Mammary epithelial cell (primary cell): ENCODE data around the gene C10orf71.

Source experiments
- EZH2 ChIP-seq: IDR thresholded peaks from 2 replicates; pipeline ENCODE4 v1.6.1; 2012; ENCODE audit warnings: low read length, inconsistent platforms, borderline replicate concordance
- TF ChIP-seq, protein P1 (sequence below), 2 donors: IDR thresholded peaks in 1 of 2; conservative IDR thresholded peaks in 1 of 2; 2 replicates each; pipeline ENCODE4 v1.5.1; 2011 to 2012; ENCODE audit warnings: inconsistent platforms in 2 of 2, low read length in 2 of 2, mild to moderate bottlenecking in 2 of 2, control low read depth in 1 of 2, low read depth in 1 of 2; ENCODE audit not compliant: insufficient read depth in 1 of 2; ENCODE audit errors: extremely low read depth in 1 of 2

DNA sequence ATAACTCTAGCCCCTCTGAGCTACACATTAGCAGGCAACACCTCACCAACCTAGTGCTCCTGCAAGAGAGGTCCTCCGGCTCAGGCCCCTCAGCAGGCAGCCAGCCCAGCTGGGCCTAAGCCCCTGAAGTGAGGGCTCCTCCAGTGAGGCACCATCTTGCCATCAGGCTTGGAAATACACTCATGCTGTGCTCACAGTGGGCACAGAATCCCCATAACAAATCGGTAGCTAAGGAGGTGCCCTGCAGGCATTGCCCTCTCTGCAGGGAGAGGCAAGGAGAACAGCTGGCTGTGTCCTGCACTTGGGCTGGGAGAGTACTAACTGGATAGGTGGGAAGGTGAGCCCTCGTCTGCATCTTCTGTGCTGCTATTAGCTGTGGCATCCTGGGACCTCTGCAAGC is 3.7 kb upstream of the C10orf71 start:
- TF ChIP-seq, protein P1, sequence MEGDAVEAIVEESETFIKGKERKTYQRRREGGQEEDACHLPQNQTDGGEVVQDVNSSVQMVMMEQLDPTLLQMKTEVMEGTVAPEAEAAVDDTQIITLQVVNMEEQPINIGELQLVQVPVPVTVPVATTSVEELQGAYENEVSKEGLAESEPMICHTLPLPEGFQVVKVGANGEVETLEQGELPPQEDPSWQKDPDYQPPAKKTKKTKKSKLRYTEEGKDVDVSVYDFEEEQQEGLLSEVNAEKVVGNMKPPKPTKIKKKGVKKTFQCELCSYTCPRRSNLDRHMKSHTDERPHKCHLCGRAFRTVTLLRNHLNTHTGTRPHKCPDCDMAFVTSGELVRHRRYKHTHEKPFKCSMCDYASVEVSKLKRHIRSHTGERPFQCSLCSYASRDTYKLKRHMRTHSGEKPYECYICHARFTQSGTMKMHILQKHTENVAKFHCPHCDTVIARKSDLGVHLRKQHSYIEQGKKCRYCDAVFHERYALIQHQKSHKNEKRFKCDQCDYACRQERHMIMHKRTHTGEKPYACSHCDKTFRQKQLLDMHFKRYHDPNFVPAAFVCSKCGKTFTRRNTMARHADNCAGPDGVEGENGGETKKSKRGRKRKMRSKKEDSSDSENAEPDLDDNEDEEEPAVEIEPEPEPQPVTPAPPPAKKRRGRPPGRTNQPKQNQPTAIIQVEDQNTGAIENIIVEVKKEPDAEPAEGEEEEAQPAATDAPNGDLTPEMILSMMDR (conservative IDR thresholded peaks at IDR 0.05 in 1 of 2, IDR thresholded peaks at IDR 0.05 in 1 of 2; ENCODE audit: extremely low read depth in 1 of 2, insufficient read depth in 1 of 2, low read depth in 1 of 2, low read length in 2 of 2) = no peak
- no peak for TF ChIP-seq EZH2
